Suprapubic skin (tissue), 4 donors: Measurements from ENCODE around the gene CDRT15.

Experiments
- CTCF ChIP-seq, 2 donors: fragments of 200-600 bp in 1 of 2; fragments of 450-650 bp in 1 of 2; sonication (generic) in 1 of 2; IDR thresholded peaks; one replicate each; pipeline ENCODE4 v1.5.1; 2016 to 2019; ENCODE audit warnings: antibody characterized with exemption in 2 of 2, mild to moderate bottlenecking in 1 of 2, moderate library complexity in 1 of 2
- EP300 ChIP-seq: sonication (generic); formaldehyde crosslinking; IDR thresholded peaks from one replicate; pipeline ENCODE4 v1.6.1; 2017; ENCODE audit warnings: antibody characterized with exemption
- POLR2A ChIP-seq, 2 donors: fragments of 450-650 bp; IDR thresholded peaks; one replicate each; pipeline ENCODE4 v1.6.1; 2017; ENCODE audit warnings: antibody characterized with exemption in 2 of 2, mild to moderate bottlenecking in 2 of 2, moderate library complexity in 2 of 2
- POLR2AphosphoS5 ChIP-seq, 3 donors: sonication (generic); formaldehyde crosslinking; IDR thresholded peaks; one replicate each; pipeline ENCODE4 v1.6.1; 2017; ENCODE audit warnings: antibody characterized with exemption in 3 of 3

GRCh38 chr17:14281530-14281929, 44.9 kb upstream of the CDRT15 start:
- TF ChIP-seq EP300 = no peak
- TF ChIP-seq CTCF (IDR thresholded peaks at IDR 0.05) = no peak
- TF ChIP-seq POLR2A (IDR thresholded peaks at IDR 0.05) = no peak
- TF ChIP-seq POLR2AphosphoS5 (IDR thresholded peaks at IDR 0.05) = no peak
